Measurements from ENCODE around the gene FOXI1.
"Not testable (repeated sequence)": the region's sequence is repeated elsewhere in the genome, so short reads cannot be mapped to it uniquely, and the experiment has no call there.

The FOXI1 gene

GRCh38 chr5:170094329-170094728 is 11.4 kb upstream of the FOXI1 start:
- DNase-seq = not testable (repeated sequence)

- DNase-seq = no peak
Observed at GRCh38 chr5:170095646-170096045, 10.1 kb upstream of the FOXI1 start.

- DNase-seq = no peak
Observed at GRCh38 chr5:170097934-170098333, 7.8 kb upstream of the FOXI1 start.

GRCh38 chr5:170100066-170100943 is 5.4 kb upstream of the FOXI1 start:
- peak; percentile 68 for DNase-seq

- DNase-seq = no peak
Observed at GRCh38 chr5:170103447-170103846, 2.2 kb upstream of the FOXI1 start.

- DNase-seq = no peak
Observed at GRCh38 chr5:170104299-170104698, 1.4 kb upstream of the FOXI1 start.

GRCh38 chr5:170104710-170105109 is 987 bp upstream of the FOXI1 start:
- DNase-seq = no peak

- DNase-seq = no peak
Observed at GRCh38 chr5:170107674-170108073, 2.0 kb downstream of the FOXI1 start.

- DNase-seq = no peak
Observed at GRCh38 chr5:170108266-170108785, 2.6 kb downstream of the FOXI1 start.

GRCh38 chr5:170109059-170110031 is 3.6 kb downstream of the FOXI1 start:
- DNase-seq = no peak

- DNase-seq = no peak
Observed at GRCh38 chr5:170110403-170111087, 4.8 kb downstream of the FOXI1 start.

GRCh38 chr5:170111088-170111785 is 5.5 kb downstream of the FOXI1 start:
- no peak for DNase-seq

GRCh38 chr5:170112876-170113521 is 7.3 kb downstream of the FOXI1 start:
- no peak for DNase-seq

GRCh38 chr5:170113522-170113900 is 7.8 kb downstream of the FOXI1 start:
- no peak for DNase-seq

- no peak for DNase-seq
Observed at GRCh38 chr5:170114271-170114670, 8.6 kb downstream of the FOXI1 start.

- DNase-seq = no peak
Observed at GRCh38 chr5:170115925-170116324, 10.2 kb downstream of the FOXI1 start.

GRCh38 chr5:170117736-170118135 is 12.0 kb downstream of the FOXI1 start:
- DNase-seq = no peak

- DNase-seq = no peak
Observed at GRCh38 chr5:170120576-170120975, 14.9 kb downstream of the FOXI1 start.

- no peak for DNase-seq
Observed at GRCh38 chr5:170121321-170121720, 15.6 kb downstream of the FOXI1 start.

GRCh38 chr5:170126061-170126460 is 20.4 kb downstream of the FOXI1 start:
- no peak for DNase-seq

- DNase-seq = no peak
Observed at GRCh38 chr5:170126626-170127025, 20.9 kb downstream of the FOXI1 start.

GRCh38 chr5:170131235-170131634 is 25.5 kb downstream of the FOXI1 start:
- no peak for DNase-seq
